MCF 10A (cell line): Measurements from ENCODE around the gene BEST1. TPM values are rescaled to one million over a fixed set of nuclear protein-coding genes. Genes with fewer than 3 reads are reported as not detected.
A peak's percentile ranks its signal among the peaks of the same experiment; 100 is the strongest.

Source experiments
- BruUV-seq: library from RNA; stranded (reverse); fragments of 400-500 nt; replicated peaks from 2 replicates; lab custom pipeline; 2021; lab: Mats Ljungman, UMichigan
- CTCF ChIA-PET: fragments of 300-600 bp; sonication (Branson Sonifier 250); formaldehyde crosslinking; extraction: SDS; loops from one replicate; lab custom pipeline; 2021; ENCODE audit warnings: antibody characterized with exemption, inconsistent platforms; lab: Yijun Ruan, JAX
- POLR2A ChIA-PET: fragments of 300-600, 350-650 bp; sonication (Branson Sonifier 250); formaldehyde crosslinking; extraction: SDS; loops from one replicate; lab custom pipeline; 2020; ENCODE audit warnings: antibody characterized with exemption, inconsistent platforms; lab: Yijun Ruan, JAX
- DNase-seq: peaks from one replicate; pipeline ENCODE4 v3.0.0-alpha.2; 2018; ENCODE audit not compliant: unreplicated experiment
- H3K27ac Mint-ChIP-seq: one replicate; pipeline ENCODE4 v1.8.0; 2022; ENCODE audit warnings: mild to moderate bottlenecking, low read depth, mixed read lengths; ENCODE audit not compliant: unreplicated experiment
- H3K27me3 Mint-ChIP-seq: one replicate; pipeline ENCODE4 v1.8.0; 2022; ENCODE audit warnings: mixed read lengths; ENCODE audit not compliant: insufficient read depth, unreplicated experiment
- H3K36me3 Mint-ChIP-seq: one replicate; pipeline ENCODE4 v1.8.0; 2022; ENCODE audit warnings: mild to moderate bottlenecking, moderate library complexity, mixed read lengths; ENCODE audit not compliant: insufficient read depth, unreplicated experiment
- H3K4me1 Mint-ChIP-seq: one replicate; pipeline ENCODE4 v1.8.0; 2022; ENCODE audit warnings: mixed read lengths; ENCODE audit not compliant: insufficient read depth, unreplicated experiment
- H3K4me3 Mint-ChIP-seq: one replicate; pipeline ENCODE4 v1.8.0; 2022; ENCODE audit warnings: mild to moderate bottlenecking, moderate library complexity, mixed read lengths; ENCODE audit not compliant: unreplicated experiment
- H3K9me3 Mint-ChIP-seq: one replicate; pipeline ENCODE4 v1.8.0; 2022; ENCODE audit warnings: mixed read lengths; ENCODE audit not compliant: unreplicated experiment
- intact Hi-C: fragments of 100-400 bp; cut with micrococcal nuclease; formaldehyde crosslinking; loops from 2 replicates; pipeline ENCODE4 v1.14.1; 2022
- total RNA-seq: library from RNA; stranded (reverse); gene quantifications from 2 replicates; pipeline ENCODE4 v1.2.3, GENCODE V29; 2022
- TF ChIP-seq, protein P1 (sequence below): fragments of 200-600 bp; IDR thresholded peaks from one replicate; pipeline ENCODE4 v1.8.0; 2022; ENCODE audit warnings: antibody characterized with exemption, mild to moderate bottlenecking; ENCODE audit not compliant: unreplicated experiment

The BEST1 gene
- total RNA-seq, 1 experiment from 2014 or later, result 2.5 TPM

DNA sequence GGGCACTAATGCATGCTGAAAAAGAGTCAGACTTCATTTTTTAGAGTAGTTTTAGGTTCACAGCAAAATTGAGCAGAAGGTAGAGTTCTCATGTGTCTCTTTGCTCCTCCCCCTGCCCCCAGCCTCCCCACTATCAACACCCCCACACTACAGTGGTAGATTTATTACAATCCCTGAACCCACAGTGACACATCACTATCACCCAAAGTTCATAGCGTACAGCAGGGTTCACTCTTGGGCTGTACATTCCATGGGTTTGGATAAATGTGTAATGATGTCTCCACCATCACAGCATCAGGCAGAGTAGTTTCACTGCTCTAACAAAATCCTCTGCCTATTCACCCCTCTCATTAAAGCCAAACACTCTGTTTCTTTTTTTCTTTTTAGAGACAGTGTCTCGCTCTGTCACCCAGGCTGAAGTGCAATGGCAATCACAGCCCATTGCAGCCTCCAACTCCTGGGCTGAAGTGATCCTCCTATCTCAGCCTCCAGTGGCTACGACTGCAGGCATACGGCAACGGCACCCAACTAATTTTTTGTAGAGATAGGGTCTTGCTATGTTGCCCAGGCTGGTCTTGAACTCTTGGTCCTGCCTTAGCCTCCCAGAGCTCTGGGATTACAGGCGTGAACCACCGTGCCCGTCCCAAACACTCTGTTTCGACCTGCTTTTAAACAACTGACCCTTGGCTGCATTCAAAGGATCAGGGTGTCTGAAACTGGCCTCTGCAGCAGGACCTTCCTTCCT, 4.1 kb downstream of the BEST1 start:
- ChIA-PET CTCF (interaction anchor here (0.6 to 11.0 kb wide), 2 partner anchors 54 to 122 kb away, joined by 4 to 217 read pairs; no protein-coding TSS in a partner anchor), POLR2A (interaction anchor here (0.6 to 2.0 kb wide), 2 partner anchors 71 to 107 kb away, joined by 3 to 6 read pairs; no protein-coding TSS in a partner anchor)
- no TSS peak for BruUV-seq
- intact Hi-C loops, result no loop called here
- Mint-ChIP-seq H3K27me3 (no peaks in the 10 kb centered on the region), H3K9me3 (no peaks in the 10 kb centered on the region), H3K4me1 (peaks cover 19% of the 10 kb centered on the region), H3K27ac (no peak overlapping the region), H3K36me3 (peaks cover 21% of the 10 kb centered on the region), H3K4me3 (no peak overlapping the region)
- TF ChIP-seq, protein P1, sequence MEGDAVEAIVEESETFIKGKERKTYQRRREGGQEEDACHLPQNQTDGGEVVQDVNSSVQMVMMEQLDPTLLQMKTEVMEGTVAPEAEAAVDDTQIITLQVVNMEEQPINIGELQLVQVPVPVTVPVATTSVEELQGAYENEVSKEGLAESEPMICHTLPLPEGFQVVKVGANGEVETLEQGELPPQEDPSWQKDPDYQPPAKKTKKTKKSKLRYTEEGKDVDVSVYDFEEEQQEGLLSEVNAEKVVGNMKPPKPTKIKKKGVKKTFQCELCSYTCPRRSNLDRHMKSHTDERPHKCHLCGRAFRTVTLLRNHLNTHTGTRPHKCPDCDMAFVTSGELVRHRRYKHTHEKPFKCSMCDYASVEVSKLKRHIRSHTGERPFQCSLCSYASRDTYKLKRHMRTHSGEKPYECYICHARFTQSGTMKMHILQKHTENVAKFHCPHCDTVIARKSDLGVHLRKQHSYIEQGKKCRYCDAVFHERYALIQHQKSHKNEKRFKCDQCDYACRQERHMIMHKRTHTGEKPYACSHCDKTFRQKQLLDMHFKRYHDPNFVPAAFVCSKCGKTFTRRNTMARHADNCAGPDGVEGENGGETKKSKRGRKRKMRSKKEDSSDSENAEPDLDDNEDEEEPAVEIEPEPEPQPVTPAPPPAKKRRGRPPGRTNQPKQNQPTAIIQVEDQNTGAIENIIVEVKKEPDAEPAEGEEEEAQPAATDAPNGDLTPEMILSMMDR, result no peak
- DNase-seq, result no peak

DNA sequence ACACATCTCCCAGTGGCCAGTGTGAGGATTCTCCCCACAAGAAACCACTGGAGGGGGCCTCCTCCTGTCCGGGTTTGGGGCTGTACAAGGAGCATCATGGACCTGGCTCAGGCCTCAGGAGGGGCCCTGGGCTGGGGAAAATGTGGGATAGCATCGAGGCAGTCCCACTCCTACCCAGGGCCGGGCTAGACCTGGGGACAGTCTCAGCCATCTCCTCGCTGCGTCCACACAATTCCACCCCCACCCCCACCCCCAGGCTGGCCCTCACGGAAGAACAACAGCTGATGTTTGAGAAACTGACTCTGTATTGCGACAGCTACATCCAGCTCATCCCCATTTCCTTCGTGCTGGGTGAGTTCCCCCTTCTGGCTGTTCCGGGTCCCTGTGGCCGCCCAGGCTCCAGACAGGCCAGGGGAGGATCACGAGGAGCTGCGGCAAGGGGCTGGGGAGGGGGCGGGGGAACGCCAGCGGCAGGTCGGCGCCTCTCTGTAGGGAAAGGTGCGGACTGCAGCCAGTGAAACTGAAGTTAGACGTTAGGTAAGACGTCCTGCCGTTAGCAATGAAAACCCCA, 4.8 kb downstream of the BEST1 start:
- Mint-ChIP-seq H3K36me3 (peaks cover 22% of the 10 kb centered on the region), H3K4me3 (no peak overlapping the region), H3K9me3 (no peaks in the 10 kb centered on the region), H3K4me1 (peaks cover 15% of the 10 kb centered on the region), H3K27ac (no peak overlapping the region), H3K27me3 (no peaks in the 10 kb centered on the region)
- CTCF ChIA-PET, result interaction anchor here (0.6 kb wide), 1 partner anchor 123 kb away, joined by 4 read pairs; no protein-coding TSS in a partner anchor
- POLR2A ChIA-PET, result interaction anchor here (0.6 to 2.0 kb wide), 2 partner anchors 70 to 107 kb away, joined by 3 to 6 read pairs; no protein-coding TSS in a partner anchor
- TF ChIP-seq, protein P1, result no peak
- BruUV-seq, result no TSS peak
- peak; percentile 81 for DNase-seq
- intact Hi-C loops, result no loop called here

DNA sequence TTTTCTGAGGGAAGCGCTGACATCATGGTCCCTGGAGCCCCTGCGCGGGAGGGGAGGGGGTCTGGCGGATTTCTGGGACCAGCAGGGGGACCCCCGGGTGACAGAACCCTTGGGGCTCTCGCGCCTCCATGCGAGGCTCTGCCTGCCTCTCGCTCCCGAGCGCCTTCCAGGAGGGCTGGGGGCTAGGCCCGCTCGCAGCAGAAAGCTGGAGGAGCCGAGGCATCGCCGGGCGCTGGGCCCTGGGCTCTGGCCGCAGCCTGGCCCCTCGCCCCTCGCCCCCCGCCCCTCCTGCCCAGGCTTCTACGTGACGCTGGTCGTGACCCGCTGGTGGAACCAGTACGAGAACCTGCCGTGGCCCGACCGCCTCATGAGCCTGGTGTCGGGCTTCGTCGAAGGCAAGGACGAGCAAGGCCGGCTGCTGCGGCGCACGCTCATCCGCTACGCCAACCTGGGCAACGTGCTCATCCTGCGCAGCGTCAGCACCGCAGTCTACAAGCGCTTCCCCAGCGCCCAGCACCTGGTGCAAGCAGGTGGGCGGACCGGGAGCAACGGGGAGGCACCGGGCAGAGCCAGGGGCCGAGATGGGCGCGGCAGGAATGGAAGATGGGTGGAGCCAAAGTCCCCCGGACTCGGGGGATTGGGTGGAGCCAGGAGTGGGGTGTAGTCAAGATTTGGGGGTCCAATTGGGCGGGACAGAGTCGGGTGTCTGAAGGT, 5.4 kb downstream of the BEST1 start:
- H3K27me3 Mint-ChIP-seq, result no peaks in the 10 kb centered on the region
- DNase-seq, result no peak
- TF ChIP-seq, protein P1, result no peak
- peaks cover 15% of the 10 kb centered on the region for H3K4me1 Mint-ChIP-seq
- intact Hi-C loops, result no loop called here
- no TSS peak for BruUV-seq
- H3K27ac Mint-ChIP-seq, result no peak overlapping the region
- no peaks in the 10 kb centered on the region for H3K9me3 Mint-ChIP-seq
- ChIA-PET CTCF (no interaction called here), POLR2A (interaction anchor here (2.0 kb wide), 1 partner anchor 70 kb away, joined by 6 read pairs; no protein-coding TSS in a partner anchor)
- peaks cover 25% of the 10 kb centered on the region for H3K36me3 Mint-ChIP-seq
- H3K4me3 Mint-ChIP-seq, result no peak overlapping the region
